Dedifferentiated amniotic fluid mesenchymal stem cell (primary cell): ENCODE data around the gene BMP3.

Experiments used
- DNase-seq: peaks from one replicate; pipeline ENCODE4 v3.0.0-alpha.2; 2016; ENCODE audit errors: extremely low spot score

The BMP3 gene

GRCh38 chr4:81106150-81106549 lies 75.6 kb downstream of the BMP3 start:
- DNase-seq, result no peak
